ENCODE measurements around the gene DUSP2. TPM values are rescaled to one million over a fixed set of nuclear protein-coding genes. Genes with fewer than 3 reads are reported as not detected.

The DUSP2 gene
- polyA plus RNA-seq, 3 donors: 2.0 to 3.2 (median 2.8) TPM

DNA sequence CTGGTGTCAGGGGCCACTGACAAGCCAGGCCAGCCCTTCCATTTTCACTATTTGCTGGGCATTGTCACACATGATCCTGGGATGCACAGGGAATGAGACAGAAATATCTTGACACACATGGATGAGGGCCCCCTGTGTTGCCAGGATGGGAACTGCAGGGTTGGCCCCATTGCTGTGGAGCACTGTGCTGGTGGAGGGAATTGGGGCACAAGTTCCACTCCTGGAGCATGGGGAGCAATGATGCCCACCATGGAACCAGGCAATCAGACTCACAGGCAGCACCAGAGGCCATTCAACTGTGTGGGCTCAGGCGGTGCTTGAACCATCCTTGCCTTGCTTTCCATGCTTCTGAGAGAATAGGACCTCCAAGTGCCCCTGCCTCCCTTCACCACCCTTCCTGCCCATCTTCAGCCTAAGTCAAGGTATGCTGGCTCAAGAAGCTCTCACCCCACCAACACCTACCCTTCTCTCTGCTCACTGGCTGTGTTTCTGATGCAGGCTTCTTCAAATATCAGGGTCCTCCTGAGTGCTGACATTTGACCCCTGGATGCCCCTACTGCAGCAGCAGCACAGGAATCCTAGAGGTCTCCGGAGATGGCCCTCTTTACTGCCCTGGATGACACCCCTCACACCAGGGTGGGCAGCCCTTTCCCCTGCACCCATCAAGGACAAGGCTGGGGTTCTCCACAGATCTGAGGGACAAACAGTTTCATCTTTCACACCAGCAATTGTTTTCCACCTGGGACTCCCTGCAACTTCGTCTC is 39.9 kb downstream of the DUSP2 start:
- no peak for DNase-seq (ENCODE audit: low read depth in 3 of 3, low spot score in 2 of 3)

GRCh38 chr2:96104487-96104861 is 40.8 kb downstream of the DUSP2 start:
- no peak for DNase-seq (ENCODE audit: low read depth in 3 of 3, low spot score in 2 of 3)

DNA sequence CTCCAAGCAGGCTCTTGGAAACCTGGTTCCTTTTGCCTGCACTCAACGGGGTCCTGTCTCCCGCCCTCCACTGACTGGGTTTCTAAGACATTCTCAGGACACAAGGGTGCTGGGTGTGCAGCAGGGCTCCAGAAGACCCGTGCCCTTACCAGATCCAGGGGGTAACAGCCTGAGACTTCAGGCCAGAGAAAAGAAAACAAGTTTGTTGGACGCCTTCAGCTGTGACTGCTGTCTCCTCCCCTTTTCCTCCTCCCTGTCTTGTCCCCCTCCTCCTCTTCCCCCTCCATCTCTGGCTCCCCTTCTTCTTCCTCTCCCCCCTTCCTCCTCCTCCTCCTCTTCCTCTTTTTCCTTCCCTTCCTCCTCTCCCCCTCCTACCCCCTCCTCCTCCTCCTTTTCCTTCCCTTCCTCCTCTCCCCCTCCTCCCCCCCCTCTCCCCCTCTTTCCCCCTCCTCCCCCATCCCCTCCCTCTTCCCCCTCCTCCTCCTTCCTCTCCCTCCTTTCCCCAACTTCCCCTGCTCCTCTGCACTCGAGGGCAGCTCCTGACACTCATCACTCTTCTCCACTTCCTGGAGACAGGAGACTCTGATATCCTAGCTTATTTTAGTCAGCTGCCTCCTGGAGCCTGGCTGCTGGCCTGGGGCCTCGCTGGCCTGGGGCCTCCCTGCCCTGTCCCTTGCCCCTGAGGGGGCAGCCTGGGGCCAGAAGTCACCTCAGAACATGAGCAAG is 41.3 kb downstream of the DUSP2 start:
- no peak for DNase-seq (ENCODE audit: low read depth in 3 of 3, low spot score in 2 of 3)

DNA sequence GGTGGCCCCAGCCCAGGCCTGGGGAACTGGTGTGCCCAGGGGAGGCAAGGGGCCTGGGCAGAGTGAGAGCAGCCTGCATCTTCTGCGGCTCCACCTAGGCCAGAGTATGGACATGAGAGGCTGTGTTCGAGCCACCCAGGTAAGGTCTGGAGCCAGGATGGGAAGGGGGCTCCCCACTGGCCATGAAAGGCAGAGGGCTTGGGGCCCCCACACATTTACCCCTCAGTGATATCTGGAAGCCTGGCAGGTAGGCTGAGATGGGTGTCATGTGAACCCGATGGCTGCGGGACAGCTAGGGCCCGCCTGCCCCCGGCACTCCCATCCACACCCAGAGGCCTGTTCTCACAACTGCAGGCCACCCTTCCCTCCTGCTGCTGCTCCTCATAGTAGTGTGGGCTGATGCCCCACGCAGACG is 42.0 kb downstream of the DUSP2 start:
- DNase-seq (ENCODE audit: low read depth in 3 of 3, low spot score in 2 of 3): no peak

- DNase-seq (ENCODE audit: low read depth in 3 of 3, low spot score in 2 of 3): no peak
Observed at GRCh38 chr2:96102596-96103186, 42.5 kb downstream of the DUSP2 start.

- DNase-seq (ENCODE audit: low read depth in 3 of 3, low spot score in 2 of 3): no peak
Observed at GRCh38 chr2:96100893-96101304, 44.3 kb downstream of the DUSP2 start.

- DNase-seq (ENCODE audit: low read depth in 3 of 3, low spot score in 2 of 3): no peak
Observed at GRCh38 chr2:96099861-96100798, 45.1 kb downstream of the DUSP2 start.

- no peak for DNase-seq (ENCODE audit: low read depth in 3 of 3, low spot score in 2 of 3)
Observed at GRCh38 chr2:96098900-96099590, 46.2 kb downstream of the DUSP2 start.

DNA sequence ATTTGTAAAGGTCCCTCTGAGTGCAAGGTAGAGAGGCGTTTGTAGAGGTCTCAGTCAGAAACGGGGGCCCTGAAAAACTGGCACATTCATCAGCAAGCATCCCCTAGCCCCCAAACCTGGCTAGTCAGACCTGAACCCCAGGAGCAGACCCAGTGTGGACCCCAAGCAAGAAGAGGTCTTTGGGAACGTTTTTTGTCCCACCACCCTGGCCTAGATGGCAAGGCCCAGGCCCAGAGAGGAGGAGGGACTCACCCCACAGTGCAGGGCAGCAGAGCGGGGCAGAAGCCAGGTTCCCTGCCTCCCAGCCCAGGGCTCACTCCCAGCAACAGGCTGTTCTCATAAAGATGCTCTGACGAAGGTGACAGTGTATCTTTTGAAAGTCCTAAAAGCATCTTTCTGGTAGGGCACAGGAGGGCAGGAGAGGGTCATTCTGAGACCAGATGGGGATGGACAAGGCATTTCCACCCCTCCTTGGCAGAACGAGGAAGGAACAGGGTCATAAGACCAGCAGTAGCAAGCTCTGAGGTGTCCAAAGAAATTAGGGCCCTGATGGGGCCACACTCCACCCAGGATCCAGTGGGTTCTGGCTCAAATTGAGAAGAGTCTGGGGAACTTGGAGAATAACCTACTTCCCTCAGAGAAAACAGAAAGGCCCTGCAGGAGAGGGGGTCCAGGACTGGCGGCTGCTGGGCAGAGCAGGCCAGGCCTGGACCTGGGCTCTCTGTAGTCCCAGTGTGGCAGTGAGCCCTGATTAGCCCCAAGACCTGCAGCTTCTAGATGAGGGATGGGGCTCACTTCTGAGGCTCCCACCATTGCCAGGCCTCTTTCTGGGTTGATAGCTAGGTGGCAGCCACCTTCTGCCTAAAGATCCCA is 47.1 kb downstream of the DUSP2 start:
- no peak for DNase-seq (ENCODE audit: low read depth in 3 of 3, low spot score in 2 of 3)

DNA sequence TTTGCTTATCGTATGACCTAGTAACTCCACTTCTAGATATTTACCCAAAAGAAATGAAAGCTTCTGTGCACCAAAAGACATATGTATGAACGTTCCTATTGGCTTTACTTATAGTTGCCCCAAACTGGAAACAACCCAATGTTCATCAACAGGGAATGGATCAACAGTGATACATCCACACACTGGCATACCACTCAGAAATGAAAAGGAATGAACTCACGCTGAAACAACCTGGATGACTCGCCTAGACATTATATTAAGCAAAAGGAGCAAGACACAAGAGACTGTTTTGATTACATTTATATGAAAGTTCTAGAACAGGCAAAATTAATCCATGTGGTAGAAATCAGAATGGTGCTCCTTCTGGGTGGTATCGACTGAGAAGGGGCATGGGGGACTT is 47.8 kb downstream of the DUSP2 start:
- DNase-seq (ENCODE audit: low read depth in 3 of 3, low spot score in 2 of 3): no peak

- DNase-seq (ENCODE audit: low read depth in 3 of 3, low spot score in 2 of 3): no peak
Observed at GRCh38 chr2:96095116-96095636, 50.1 kb downstream of the DUSP2 start.

GRCh38 chr2:96093528-96093927 is 51.7 kb downstream of the DUSP2 start:
- no peak for DNase-seq (ENCODE audit: low read depth in 3 of 3, low spot score in 2 of 3)

Other genes with a start within 250 kb of the DUSP2 start
- gene ANKRD36C, start 153.6 kb downstream of the DUSP2 start, polyA plus RNA-seq (ENCODE audit: insufficient read length in 3 of 3): 10 to 100 TPM; 12.0 to 16.4 (median 12.4) TPM
- 1 to 10 TPM; 2.3 to 4.2 (median 3.3) TPM for gene GPAT2, start 110.5 kb downstream of the DUSP2 start, polyA plus RNA-seq (ENCODE audit: insufficient read length in 3 of 3)
- 1 to 10 TPM; 2.5 to 5.3 (median 3.8) TPM for gene ADRA2B, start 28.9 kb downstream of the DUSP2 start, polyA plus RNA-seq (ENCODE audit: insufficient read length in 3 of 3)
- gene ASTL, start 6.9 kb downstream of the DUSP2 start, polyA plus RNA-seq (ENCODE audit: insufficient read length in 3 of 3): under 1 TPM in 1 of 3 donors, not detected in 2; 0.17 TPM
- gene STARD7, start 63.4 kb upstream of the DUSP2 start, polyA plus RNA-seq (ENCODE audit: insufficient read length in 3 of 3): 100 to 1,000 TPM; 141 to 150 (median 149) TPM
- gene TMEM127, start 120.6 kb upstream of the DUSP2 start, polyA plus RNA-seq (ENCODE audit: insufficient read length in 3 of 3): 10 to 100 TPM; 42.9 to 47.4 (median 44.0) TPM
- 10 to 100 TPM; 64.0 to 70.7 (median 67.5) TPM for gene CIAO1, start 120.8 kb upstream of the DUSP2 start, polyA plus RNA-seq (ENCODE audit: insufficient read length in 3 of 3)
- 100 to 1,000 TPM; 180 to 193 (median 187) TPM for gene SNRNP200, start 160.1 kb upstream of the DUSP2 start, polyA plus RNA-seq (ENCODE audit: insufficient read length in 3 of 3)
- 1 to 10 TPM; 4.1 to 5.5 (median 4.6) TPM for gene ITPRIPL1, start 179.9 kb upstream of the DUSP2 start, polyA plus RNA-seq (ENCODE audit: insufficient read length in 3 of 3)
- gene NCAPH, start 190.3 kb upstream of the DUSP2 start, polyA plus RNA-seq (ENCODE audit: insufficient read length in 3 of 3): 10 to 100 TPM; 16.1 to 20.4 (median 19.7) TPM

Data from right renal cortex interstitium (tissue), 3 donors.